Testis (tissue), 2 donors: ENCODE results near the gene PRDM10.

Experiments
- CTCF ChIP-seq, 3 experiments: fragments of 450-650 bp in 2 of 3; fragments of 200-600 bp in 1 of 3; sonication (generic) in 1 of 3; IDR thresholded peaks; one replicate each; pipeline ENCODE4 v1.5.1; 2016 to 2019; ENCODE audit warnings: antibody characterized with exemption in 3 of 3, mild to moderate bottlenecking in 2 of 3, moderate library complexity in 1 of 3
- POLR2A ChIP-seq: fragments of 450-650 bp; IDR thresholded peaks from one replicate; pipeline ENCODE4 v1.6.1; 2017; ENCODE audit warnings: antibody characterized with exemption, mild to moderate bottlenecking, moderate library complexity

- no peak for TF ChIP-seq CTCF (IDR thresholded peaks at IDR 0.05)
- no peak for TF ChIP-seq POLR2A
These were observed 17.7 kb upstream of the PRDM10 start for GRCh38 chr11:130020323-130020722.
